WTC11 (cell line): ENCODE data around the gene CCDC180.

Source experiments
- CTCF ChIP-seq: fragments of 200-600 bp; IDR thresholded peaks from 2 replicates; pipeline ENCODE4 v1.8.0; 2022; ENCODE audit warnings: antibody characterized with exemption
- MAX ChIP-seq: sonication (generic); formaldehyde crosslinking; IDR thresholded peaks from 2 replicates; pipeline ENCODE4 v1.8.0; 2022; ENCODE audit warnings: mild to moderate bottlenecking, missing genetic modification reagents
- SP1 ChIP-seq: sonication (generic); formaldehyde crosslinking; conservative IDR thresholded peaks from 2 replicates; pipeline ENCODE4 v1.8.1; 2022; ENCODE audit warnings: missing genetic modification reagents

GRCh38 chr9:97293207-97293721 lies 14.2 kb upstream of the CCDC180 start:
- TF ChIP-seq CTCF (no peak), MAX (CRISPR knock-in tag) (no peak), SP1 (CRISPR knock-in tag) (no peak)
